Ishikawa (cell line): ENCODE data around the gene SPATA2L.
A peak's percentile ranks its signal among the peaks of the same experiment; 100 is the strongest.

Source experiments
- CEBPB ChIP-seq: IDR thresholded peaks from 2 replicates; pipeline ENCODE4 v1.6.1; 2012
- CREB1 ChIP-seq: IDR thresholded peaks from 2 replicates; pipeline ENCODE4 v1.6.1; 2012; ENCODE audit warnings: low read depth
- EGR1 ChIP-seq: IDR thresholded peaks from 2 replicates; pipeline ENCODE4 v1.6.1; 2012
- EP300 ChIP-seq: IDR thresholded peaks from 2 replicates; pipeline ENCODE4 v1.6.1; 2012; ENCODE audit warnings: borderline replicate concordance
- FOXM1 ChIP-seq: IDR thresholded peaks from 2 replicates; pipeline ENCODE4 v1.6.1; 2012; ENCODE audit warnings: low read depth, borderline replicate concordance
- MAX ChIP-seq: IDR thresholded peaks from 2 replicates; pipeline ENCODE4 v1.6.1; 2012
- NFIC ChIP-seq: IDR thresholded peaks from 2 replicates; pipeline ENCODE4 v1.6.1; 2012
- RAD21 ChIP-seq: IDR thresholded peaks from 2 replicates; pipeline ENCODE4 v1.6.1; 2012; ENCODE audit warnings: low read depth
- REST ChIP-seq: IDR thresholded peaks from 2 replicates; pipeline ENCODE4 v1.6.1; 2012; ENCODE audit warnings: low read depth, mild to moderate bottlenecking
- TAF1 ChIP-seq: IDR thresholded peaks from 2 replicates; pipeline ENCODE4 v1.6.1; 2012; ENCODE audit warnings: low read depth, mild to moderate bottlenecking
- TCF12 ChIP-seq: IDR thresholded peaks from 2 replicates; pipeline ENCODE4 v1.6.1; 2012; ENCODE audit warnings: low read depth
- TEAD4 ChIP-seq: IDR thresholded peaks from 2 replicates; pipeline ENCODE4 v1.6.1; 2012
- USF1 ChIP-seq: IDR thresholded peaks from 2 replicates; pipeline ENCODE4 v1.6.1; 2012
- YY1 ChIP-seq: IDR thresholded peaks from 2 replicates; pipeline ENCODE4 v1.6.1; 2012; ENCODE audit warnings: low read depth
- ZBTB7A ChIP-seq: IDR thresholded peaks from 2 replicates; pipeline ENCODE4 v1.6.1; 2012; ENCODE audit warnings: low read depth

Gene SPATA2L

GRCh38 chr16:89668790-89669158 lies 32.7 kb downstream of the SPATA2L start:
- TF ChIP-seq USF1 (no peak), EP300 (no peak), YY1 (no peak), TAF1 (no peak), ZBTB7A (no peak), NFIC (no peak), CEBPB (no peak)

- TF ChIP-seq NFIC, result no peak
- no peak for TF ChIP-seq USF1
- TF ChIP-seq RAD21, result no peak
- no peak for TF ChIP-seq FOXM1
- TF ChIP-seq YY1, result no peak
- TF ChIP-seq TCF12, result no peak
Observed at GRCh38 chr16:89667633-89668032, 33.9 kb downstream of the SPATA2L start.

- peak; percentile 47 for TF ChIP-seq RAD21
Observed at GRCh38 chr16:89667000-89667399, 34.5 kb downstream of the SPATA2L start.

- TF ChIP-seq YY1 (no peak), REST (no peak), NFIC (no peak), TEAD4 (no peak), EGR1 (no peak), RAD21 (no peak), USF1 (no peak), FOXM1 (no peak), TAF1 (no peak), CEBPB (no peak), EP300 (no peak), ZBTB7A (no peak), MAX (no peak), TCF12 (no peak), CREB1 (no peak)
Observed at GRCh38 chr16:89661215-89661614, 40.3 kb downstream of the SPATA2L start.

- TF ChIP-seq USF1, result no peak
- TF ChIP-seq MAX, result no peak
- TF ChIP-seq ZBTB7A, result no peak
- no peak for TF ChIP-seq RAD21
- TF ChIP-seq CEBPB, result no peak
- no peak for TF ChIP-seq EP300
- TF ChIP-seq REST, result no peak
- TF ChIP-seq EGR1, result no peak
- no peak for TF ChIP-seq FOXM1
- TF ChIP-seq NFIC, result no peak
- no peak for TF ChIP-seq TAF1
- no peak for TF ChIP-seq CREB1
- no peak for TF ChIP-seq TEAD4
- no peak for TF ChIP-seq TCF12
- TF ChIP-seq YY1, result no peak
Observed at GRCh38 chr16:89660146-89660545, 41.4 kb downstream of the SPATA2L start.

- TF ChIP-seq ZBTB7A (0 out of 2 replicates have a peak, but pooled peaks have one; percentile 32), TAF1 (0 out of 2 replicates have a peak, but pooled peaks have one; percentile 9), REST (no peak), YY1 (no peak)
Observed at GRCh38 chr16:89658221-89658879, 43.2 kb downstream of the SPATA2L start.
